ENCODE data around the gene BAAT.

The BAAT gene

GRCh38 chr9:101311758-101312420, 72.9 kb downstream of the BAAT start:
- DNase-seq: peak; percentile 94

GRCh38 chr9:101311191-101311590, 73.6 kb downstream of the BAAT start:
- no peak for DNase-seq
